ENCODE measurements around the gene AMER3.
"Not testable (repeated sequence)": the region's sequence is repeated elsewhere in the genome, so short reads cannot be mapped to it uniquely, and the experiment has no call there.

AMER3 gene, protein sequence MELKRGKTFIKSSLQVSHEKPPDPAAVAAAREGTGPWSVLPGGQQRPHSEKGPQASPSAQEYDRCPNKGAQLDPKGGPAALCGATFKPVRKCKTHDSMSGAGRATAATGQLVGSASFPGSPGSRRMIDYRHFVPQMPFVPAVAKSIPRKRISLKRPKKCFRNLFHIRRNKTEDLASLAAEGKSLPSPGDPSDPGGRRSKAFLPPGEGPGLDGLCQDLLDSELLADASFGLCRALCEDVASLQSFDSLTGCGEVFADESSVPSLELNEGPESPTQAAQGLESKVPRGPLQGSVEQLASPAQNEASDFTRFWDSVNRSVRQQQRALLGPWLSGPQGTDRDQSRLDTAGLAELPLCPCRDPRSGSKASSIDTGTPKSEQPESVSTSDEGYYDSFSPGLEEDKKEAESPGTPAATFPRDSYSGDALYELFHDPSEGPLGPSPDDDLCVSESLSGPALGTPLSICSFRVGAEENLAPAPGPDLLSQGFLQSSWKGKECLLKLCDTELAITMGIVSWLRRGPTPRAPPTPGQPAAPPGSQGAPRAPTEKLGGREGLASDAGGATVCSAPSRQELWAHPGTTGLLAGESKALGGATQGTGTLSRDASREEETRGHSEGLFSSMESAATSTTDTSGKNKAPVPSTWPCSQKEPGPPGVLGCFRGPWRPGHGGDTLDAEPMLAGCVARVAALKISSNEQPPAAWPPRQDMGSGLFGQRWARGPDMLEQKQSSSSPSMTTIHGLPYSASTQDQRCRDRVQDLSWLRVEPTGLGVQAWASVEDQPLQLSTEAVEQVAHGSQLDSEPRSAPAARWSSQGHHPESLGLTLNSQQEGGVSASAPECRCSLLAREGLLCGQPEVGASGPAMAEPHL

DNA sequence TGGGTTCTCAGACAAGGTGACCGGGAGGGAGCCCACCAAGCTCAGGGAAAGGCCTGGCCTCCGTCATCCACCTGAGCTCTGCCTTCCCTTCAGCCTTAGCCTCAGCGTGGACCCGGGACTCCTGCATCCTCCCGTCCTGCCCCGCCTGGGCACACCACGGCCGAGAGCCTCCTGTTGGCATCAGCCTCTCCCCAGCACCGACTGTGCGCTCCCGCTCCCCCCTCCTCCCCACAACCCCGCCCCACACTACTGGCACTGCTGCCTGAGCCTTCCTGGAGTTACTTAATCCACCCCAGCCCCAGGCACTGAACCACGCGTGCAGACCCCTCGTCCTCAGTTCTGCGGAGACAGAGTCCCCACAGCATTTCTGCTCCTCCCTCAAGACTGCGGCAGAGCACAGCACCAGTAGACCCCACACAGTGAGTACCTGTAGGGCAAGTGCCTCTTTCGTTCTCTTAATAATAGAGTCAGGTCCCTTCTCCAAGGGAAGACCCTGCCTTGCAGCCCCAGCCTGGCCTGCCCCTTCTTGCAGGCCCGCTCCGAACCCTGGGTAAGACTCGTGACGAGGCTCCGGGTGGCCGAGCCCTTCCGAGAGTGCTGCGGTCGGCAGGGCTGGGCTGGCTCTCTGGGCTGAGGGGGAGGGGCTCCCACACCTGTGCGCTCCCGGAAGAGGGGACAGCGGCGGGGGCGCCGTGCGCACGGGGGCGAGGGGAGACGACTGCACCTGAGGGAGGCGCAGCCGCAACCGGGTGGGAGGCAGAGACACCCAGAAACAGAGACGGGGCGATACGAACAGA is at the start of gene AMER3:
Gene AMER3 (plus strand): TSS at position 285 of the 797 bp plus-strand sequence. CDS start 6,533 bp downstream, outside the sequence.
- TF ChIP-seq Cebpa-rat (IDR thresholded peaks at IDR 0.05): no peak
- H3K9ac ChIP-seq: peak within 1 kb of the TSS in 5 of 11 experiments; percentile 1 to 55 (median 37); a peak in 6 of 22 replicates
- H3K36me3 ChIP-seq: no peaks in the 10 kb centered on the region
- peak within 1 kb of the TSS; percentile 89 to 98 (median 96) for H3K4me2 ChIP-seq
- H3K9me3 ChIP-seq (replicated peaks in 1 of 11): no peaks in the 10 kb centered on the region
- peaks cover 29 to 46% (median 36%) of the 10 kb centered on the region in 11 experiments for H3K27me3 ChIP-seq
- peaks cover 0 to 32% (median 8%) of the 10 kb centered on the region in 11 experiments; a peak in 12 of 22 replicates for H4K20me1 ChIP-seq
- H3K4me1 ChIP-seq: peaks cover 0 to 9% (median 7%) of the 10 kb centered on the region in 10 experiments; a peak in 11 of 20 replicates
- no peak within 1 kb of the TSS for H3K27ac ChIP-seq
- H3K4me3 ChIP-seq: peak within 1 kb of the TSS; percentile 56 to 73 (median 64)

DNA sequence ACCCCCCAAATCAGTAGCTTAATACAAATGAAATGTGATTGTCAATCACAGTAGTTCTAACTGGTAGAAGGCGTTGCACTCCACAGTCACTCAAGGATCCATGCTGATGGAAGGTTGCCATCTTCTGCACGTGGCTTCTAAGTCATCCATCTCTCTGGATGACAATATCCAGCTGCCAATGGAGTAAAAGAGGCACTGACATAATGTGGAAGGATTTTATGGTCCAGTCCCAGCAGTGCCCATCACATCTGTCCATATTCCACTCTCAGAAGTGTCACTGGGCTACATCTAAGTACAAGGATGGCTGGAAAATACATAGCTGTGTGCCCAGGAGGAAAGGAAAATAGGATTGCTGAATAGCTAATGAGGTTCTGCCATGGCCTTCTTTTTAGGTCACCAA is 40.5 kb upstream of the AMER3 start:
- not testable (repeated sequence) for H3K4me3 ChIP-seq, H3K27me3 ChIP-seq, H3K4me2 ChIP-seq

DNA sequence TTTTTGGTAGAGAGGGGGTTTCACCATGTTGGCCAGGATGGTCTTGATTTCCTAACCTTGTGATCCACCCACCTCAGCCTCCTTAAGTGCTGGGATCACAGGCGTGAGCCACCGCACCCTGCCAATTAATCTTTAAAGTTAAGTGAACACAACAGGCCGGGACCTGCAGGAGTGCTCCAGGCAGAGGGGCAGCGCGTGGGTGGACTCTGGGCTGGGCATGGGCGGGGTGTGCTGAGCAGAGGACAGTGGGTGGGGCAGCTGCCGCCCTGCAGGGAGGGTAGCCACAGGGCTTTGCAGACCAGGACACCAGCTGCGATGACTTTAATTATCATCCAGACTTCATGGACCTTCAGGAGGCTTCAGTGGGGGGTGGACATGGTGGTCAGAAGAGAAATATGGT is 35.3 kb upstream of the AMER3 start:
- Histone ChIP-seq H3K4me1 (no peaks in the 10 kb centered on the region), H3K9me3 (replicated peaks in 1 of 11) (peaks cover 18 to 28% (median 24%) of the 10 kb centered on the region in 11 experiments; a peak in 21 of 22 replicates), H3K27ac (no peak overlapping the region), H3K27me3 (no peaks in the 10 kb centered on the region), H4K20me1 (no peaks in the 10 kb centered on the region), H3K9ac (no peak overlapping the region), H3K36me3 (no peaks in the 10 kb centered on the region), H3K4me2 (no peak overlapping the region), H3K4me3 (no peak overlapping the region)
- no peak for TF ChIP-seq Cebpa-rat (IDR thresholded peaks at IDR 0.05)

More for the DNA sequence above, 40.5 kb upstream of the AMER3 start:
- not testable (repeated sequence) for H3K36me3 ChIP-seq; H3K9ac ChIP-seq; H4K20me1 ChIP-seq; H3K9me3 ChIP-seq (replicated peaks in 1 of 11); H3K4me1 ChIP-seq; H3K27ac ChIP-seq

DNA sequence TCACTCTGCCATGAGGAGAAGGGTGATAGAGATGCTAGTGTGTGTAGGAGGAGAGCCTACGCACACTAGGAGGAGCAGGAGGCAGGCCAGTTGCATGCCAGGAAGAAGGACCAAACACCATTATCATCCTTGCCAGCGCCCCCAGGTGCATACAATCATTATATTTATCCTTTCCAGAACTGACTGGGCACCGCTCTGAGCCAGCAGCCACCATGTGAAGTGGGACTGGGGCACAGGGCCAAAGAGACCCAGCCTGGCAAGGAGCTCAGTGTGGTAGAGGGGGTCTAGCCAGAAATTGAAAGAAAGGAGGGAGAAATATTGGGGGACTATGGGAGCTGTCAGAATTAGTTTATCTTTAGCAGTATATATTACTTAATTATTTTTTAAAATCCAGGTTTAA is 34.8 kb upstream of the AMER3 start:
- H3K4me3 ChIP-seq: no peak overlapping the region
- no peaks in the 10 kb centered on the region for H4K20me1 ChIP-seq
- no peaks in the 10 kb centered on the region for H3K36me3 ChIP-seq
- no peaks in the 10 kb centered on the region for H3K4me1 ChIP-seq
- TF ChIP-seq Cebpa-rat (IDR thresholded peaks at IDR 0.05): no peak
- H3K9ac ChIP-seq: no peak overlapping the region
- peaks cover 18 to 28% (median 24%) of the 10 kb centered on the region in 11 experiments; a peak in 21 of 22 replicates for H3K9me3 ChIP-seq (replicated peaks in 1 of 11)
- H3K4me2 ChIP-seq: no peak overlapping the region
- no peak overlapping the region for H3K27ac ChIP-seq
- H3K27me3 ChIP-seq: no peaks in the 10 kb centered on the region

DNA sequence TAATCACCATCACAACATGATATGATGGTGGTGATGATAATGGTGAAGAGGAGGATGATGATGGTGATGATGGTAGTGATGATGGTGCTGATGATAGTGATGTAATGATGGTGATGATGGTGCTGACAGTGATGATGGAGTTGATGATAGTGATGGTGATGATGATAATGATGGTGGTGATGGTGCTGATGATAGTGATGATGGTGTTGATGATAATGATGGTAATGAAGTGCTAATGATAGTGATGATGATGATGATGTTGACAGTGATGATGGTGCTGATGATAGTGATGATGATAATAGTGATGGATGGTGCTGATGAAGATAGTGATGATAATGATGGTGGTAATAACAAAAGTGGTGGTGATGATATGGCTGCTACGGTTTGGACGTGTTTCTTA is 30.9 kb upstream of the AMER3 start:
- no peak overlapping the region for H3K4me3 ChIP-seq
- peaks cover 18 to 28% (median 24%) of the 10 kb centered on the region in 11 experiments; a peak in 21 of 22 replicates for H3K9me3 ChIP-seq (replicated peaks in 1 of 11)
- no peak overlapping the region for H3K27ac ChIP-seq
- no peak overlapping the region for H3K9ac ChIP-seq
- no peak overlapping the region for H3K4me2 ChIP-seq
- TF ChIP-seq Cebpa-rat (IDR thresholded peaks at IDR 0.05): no peak
- H3K27me3 ChIP-seq: no peaks in the 10 kb centered on the region
- H3K36me3 ChIP-seq: no peaks in the 10 kb centered on the region
- no peaks in the 10 kb centered on the region for H4K20me1 ChIP-seq
- H3K4me1 ChIP-seq: peaks cover 9 to 28% (median 23%) of the 10 kb centered on the region in 10 experiments

DNA sequence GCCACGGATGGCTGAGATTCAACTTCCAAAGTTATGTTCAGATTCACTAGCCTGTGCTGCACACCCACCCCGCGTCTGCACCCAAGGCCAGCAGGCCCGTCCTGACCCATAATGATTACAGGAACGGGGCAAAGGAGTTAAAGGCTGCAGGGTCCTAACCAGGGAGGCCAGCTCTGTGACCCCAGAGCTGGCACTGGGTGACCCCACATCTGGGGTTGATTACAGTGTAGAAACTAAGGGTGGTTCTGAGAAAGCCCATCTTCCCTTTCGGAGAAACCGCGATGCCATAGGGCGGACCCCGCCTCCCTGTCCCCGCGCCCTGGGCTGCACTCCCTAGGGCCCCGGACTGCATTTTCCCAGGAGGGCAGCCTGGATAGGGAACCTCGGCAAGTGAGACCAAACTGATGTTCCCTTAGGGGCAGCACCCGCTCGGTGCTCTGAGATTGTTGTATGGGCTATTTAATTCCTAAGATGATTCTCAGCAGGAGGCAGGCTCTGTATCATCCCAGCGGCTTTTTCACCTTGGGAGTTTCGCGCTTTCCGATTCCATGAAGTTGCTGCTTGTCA is 28.6 kb upstream of the AMER3 start:
- Histone ChIP-seq H3K36me3 (no peaks in the 10 kb centered on the region), H3K4me3 (peak overlapping the region; percentile 45 to 70 (median 60)), H3K27ac (peak overlapping the region in 10 of 11 experiments; percentile 16 to 72 (median 60); a peak in 17 of 22 replicates), H3K4me2 (peak overlapping the region; percentile 76 to 92 (median 82)), H3K4me1 (peaks cover 9 to 31% (median 23%) of the 10 kb centered on the region in 10 experiments), H3K27me3 (no peaks in the 10 kb centered on the region), H3K9me3 (replicated peaks in 1 of 11) (peaks cover 11 to 20% (median 17%) of the 10 kb centered on the region in 11 experiments; a peak in 21 of 22 replicates), H4K20me1 (no peaks in the 10 kb centered on the region), H3K9ac (peak overlapping the region; percentile 64 to 80 (median 72); a peak in 21 of 22 replicates)
- TF ChIP-seq Cebpa-rat (IDR thresholded peaks at IDR 0.05): no peak

DNA sequence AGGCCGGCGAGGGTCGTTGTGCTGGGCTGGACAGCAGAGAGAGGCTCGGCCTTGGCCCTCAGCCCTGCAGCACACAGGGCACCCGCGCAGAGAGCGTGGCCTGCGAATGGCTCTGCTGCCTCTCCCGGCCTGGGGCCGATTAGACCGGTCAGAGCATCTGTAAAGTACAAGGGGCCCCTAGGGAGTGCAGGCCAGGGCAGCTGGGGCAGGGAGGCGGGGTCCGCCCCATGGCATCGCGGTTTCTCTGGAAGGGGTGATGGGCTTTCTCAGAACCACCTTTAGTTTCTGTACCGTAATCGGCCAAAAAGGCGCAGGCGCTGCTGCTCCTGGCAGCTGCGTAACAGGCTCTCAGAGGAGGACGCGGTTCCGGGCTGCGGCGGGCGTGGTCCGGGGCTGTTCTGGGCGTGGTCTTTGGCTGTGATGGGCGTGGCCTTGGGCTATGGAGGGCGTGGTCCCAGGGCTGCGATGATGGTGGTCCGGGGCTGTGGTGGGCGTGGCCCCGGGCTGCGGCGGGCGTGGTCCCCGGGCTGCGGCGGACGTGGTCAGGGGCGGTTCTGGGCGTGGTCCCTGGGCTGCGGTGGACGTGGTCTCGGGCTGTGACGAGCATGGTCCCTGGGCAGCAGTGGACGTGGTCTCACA is 27.9 kb upstream of the AMER3 start:
- Histone ChIP-seq H3K27ac (peak overlapping the region; percentile 16 to 72 (median 61); a peak in 20 of 22 replicates), H3K4me2 (peak overlapping the region; percentile 76 to 92 (median 82)), H3K4me3 (peak overlapping the region; percentile 45 to 70 (median 60)), H3K4me1 (peaks cover 9 to 31% (median 23%) of the 10 kb centered on the region in 10 experiments), H3K9ac (peak overlapping the region; percentile 64 to 80 (median 72); a peak in 21 of 22 replicates), H3K36me3 (no peaks in the 10 kb centered on the region), H3K27me3 (no peaks in the 10 kb centered on the region), H3K9me3 (replicated peaks in 1 of 11) (peaks cover 3 to 13% (median 11%) of the 10 kb centered on the region in 11 experiments; a peak in 19 of 22 replicates), H4K20me1 (no peaks in the 10 kb centered on the region)
- TF ChIP-seq Cebpa-rat (IDR thresholded peaks at IDR 0.05): no peak
